HT1080 (cell line): Measurements from ENCODE around the gene ATAD3A. TPM values are rescaled to one million over a fixed set of nuclear protein-coding genes. Genes with fewer than 3 reads are reported as not detected.
"Not testable (repeated sequence)": the region's sequence is repeated elsewhere in the genome, so short reads cannot be mapped to it uniquely, and the experiment has no call there.

Experiments
- DNase-seq: peaks from one replicate; pipeline ENCODE4 v3.0.0-alpha.2; 2015; ENCODE audit warnings: low read depth
- polyA plus RNA-seq, 2 experiments: library from polyadenylated mRNA; depleted of rRNA; stranded (reverse); fragments of >200 nt; gene quantifications; 2 replicates each; pipeline ENCODE4 v1.2.3, GENCODE V29; 2015
- total RNA-seq: library from RNA; depleted of rRNA; stranded (reverse); fragments of >200 nt; shearing (Covaris generic); gene quantifications from 2 replicates; pipeline ENCODE4 v1.2.3, GENCODE V29; 2014; rRNA removed

ATAD3A gene
- total RNA-seq, result 93.9 and 96.6 TPM in 2 replicates
- 41.6 and 53.7 TPM in 2 replicates for polyA plus RNA-seq (2015; cell fraction: cytosol; rRNA removed)
- polyA plus RNA-seq (2015; cell fraction: nucleus; rRNA removed), result 49.3 and 51.8 TPM in 2 replicates

DNA sequence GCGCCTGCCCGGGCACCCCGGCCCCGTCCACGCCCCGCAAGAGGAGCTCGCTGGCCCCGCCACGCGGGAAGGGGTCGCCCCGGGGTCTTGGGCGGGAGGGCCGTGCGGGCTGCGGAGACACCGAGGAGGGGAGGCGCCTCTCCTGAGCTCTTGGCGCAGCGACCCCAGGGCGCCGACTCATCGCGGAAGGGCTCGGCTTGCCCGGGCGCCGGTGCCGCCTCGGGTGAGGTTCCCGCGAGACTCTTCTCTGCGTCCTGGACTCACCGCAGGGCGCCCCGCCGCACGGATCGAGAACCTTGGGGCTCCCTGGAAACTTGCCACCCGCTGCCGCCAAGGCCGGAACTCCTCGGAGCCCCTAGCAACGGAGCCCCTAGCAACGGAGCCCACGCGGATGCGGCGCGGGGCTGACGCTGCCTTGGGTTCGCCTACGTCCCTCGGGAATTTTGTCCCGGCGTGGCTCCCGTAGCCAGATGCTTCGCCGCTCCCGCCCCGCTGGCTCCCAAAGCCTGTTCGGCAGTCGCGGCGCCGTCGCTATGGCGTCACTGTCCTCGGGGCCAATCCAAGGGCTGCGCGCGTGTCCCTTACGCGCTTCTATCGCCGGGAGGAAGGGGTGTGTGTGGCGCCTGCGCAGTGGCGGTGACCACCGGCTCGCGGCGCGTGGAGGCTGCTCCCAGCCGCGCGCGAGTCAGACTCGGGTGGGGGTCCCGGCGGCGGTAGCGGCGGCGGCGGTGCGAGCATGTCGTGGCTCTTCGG lies at the start of gene ATAD3A:
Gene ATAD3A (plus strand): TSS at position 630 of the 753 bp plus-strand sequence. CDS start 107 bp downstream, at position 737.
- peak; percentile 94 for DNase-seq

DNA sequence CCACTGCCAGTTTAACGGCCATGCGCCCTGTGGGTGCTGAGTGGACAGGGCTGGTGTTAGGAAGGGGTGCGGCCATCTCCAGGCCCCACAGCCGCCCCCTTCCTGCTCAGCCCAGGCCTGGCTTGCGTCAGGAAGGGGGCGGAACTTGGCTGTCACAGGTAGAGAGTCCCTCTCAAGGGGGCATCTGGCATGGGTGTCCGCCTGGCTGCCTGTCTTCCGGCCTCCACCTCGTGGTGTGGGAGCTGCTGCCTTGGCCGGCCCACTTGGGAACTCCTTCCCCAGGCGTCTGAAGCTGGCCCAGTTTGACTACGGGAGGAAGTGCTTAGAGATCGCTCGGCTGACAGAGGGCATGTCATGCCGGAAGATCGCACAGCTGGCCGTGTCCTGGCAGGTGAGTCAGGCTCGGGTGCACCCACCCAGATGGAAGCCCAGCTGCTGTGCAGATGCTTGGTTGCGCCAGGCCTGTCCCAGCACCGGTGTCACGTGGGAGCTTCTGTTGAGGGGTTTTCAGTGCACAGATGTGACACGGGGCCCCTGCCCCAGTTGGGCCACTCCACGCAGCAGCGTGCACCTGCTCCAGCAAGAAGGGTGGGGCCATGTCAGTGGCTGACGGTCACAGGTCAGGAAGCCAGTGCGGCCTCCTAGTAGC lies 49.5 kb upstream of the ATAD3A start:
- DNase-seq, result peak; percentile 49

DNA sequence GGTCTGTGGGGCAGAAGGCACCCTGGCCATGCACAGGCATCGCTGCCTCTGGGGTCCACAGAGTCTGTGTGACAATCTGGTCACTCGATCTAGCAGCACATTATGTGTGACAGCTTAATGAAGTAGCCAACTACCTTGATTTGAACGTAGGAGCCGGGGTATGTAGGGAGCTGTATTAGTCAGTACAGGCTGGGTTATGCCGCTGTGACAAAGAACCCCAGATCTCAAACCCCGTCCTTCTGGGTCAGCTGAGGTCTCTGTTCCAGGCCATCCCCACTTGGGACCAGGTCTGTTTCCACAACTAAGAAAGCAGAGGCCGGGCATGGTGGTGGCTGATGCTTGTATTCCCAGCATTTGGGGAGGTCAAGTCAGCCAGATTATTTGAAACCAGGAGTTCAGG lies 48.6 kb upstream of the ATAD3A start:
- DNase-seq, result no peak

DNA sequence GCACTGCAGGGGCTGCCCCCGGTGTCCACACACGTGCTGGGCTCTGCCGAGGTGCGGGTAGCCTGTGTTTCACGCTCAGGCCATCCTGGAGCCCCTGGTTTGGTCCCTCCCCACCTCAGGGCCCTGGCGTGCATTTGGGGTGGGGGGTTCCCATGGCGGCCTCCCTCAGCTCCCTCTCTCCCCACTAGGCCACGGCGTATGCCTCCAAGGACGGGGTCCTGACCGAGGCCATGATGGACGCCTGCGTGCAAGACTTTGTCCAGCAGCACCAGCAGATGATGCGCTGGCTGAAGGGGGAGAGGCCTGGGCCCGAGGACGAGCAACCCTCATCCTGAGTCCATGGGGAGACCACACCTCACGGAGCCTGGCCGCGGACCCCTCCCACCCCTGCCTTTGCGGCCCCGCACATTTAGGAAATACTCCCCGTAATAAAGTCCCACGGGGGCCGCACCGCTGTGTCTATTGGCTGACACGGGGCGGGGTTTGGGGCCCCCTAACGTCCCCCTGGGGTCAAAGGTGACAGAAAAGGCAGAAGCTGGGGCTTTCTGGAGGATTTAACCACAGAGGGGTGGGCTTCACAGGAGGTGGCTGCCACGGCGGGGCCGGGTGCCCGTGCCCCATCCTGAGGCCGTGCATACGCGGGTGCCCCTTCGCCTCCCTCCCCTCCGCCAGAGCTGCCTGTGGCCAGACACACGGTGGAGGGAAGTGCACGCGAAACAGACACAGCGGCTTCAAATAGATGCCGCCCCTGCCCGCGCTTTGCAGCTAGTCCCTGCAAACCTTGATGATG lies 43.6 kb upstream of the ATAD3A start:
- DNase-seq, result not testable (repeated sequence)

DNA sequence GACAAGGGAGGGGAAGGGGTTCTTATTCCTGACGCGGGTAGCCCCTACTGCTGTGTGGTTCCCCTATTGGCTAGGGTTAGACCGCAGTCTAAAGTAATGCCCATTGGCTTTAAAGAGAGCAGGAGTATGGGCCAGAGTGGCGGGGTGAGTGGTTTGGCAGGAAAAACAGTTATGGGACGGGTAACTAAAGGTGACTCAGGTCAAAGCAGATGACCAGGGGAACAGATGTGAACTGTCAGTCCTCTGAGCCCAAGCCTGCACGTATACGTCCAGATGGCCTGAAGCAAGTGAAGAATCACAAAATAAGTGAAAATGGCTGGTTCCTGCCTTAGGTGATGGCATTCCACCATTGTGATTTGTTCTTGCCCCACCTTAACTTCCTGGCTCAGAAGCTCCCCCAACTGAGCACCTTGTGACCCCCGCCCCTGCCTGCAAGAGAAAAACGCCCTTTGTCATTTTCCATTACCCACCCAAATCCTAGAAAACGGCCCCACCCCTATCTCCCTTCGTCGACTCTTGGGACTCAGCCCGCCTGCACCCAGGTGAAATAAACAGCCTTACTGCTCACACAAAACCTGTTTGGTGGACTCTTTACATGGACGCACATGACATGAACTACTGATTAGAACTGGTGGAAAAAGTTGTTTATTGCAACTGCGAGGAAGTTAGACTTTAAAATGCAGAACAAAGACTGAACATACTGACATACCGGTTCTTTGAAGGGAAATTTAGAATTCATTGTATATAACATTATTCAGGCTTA lies 41.2 kb upstream of the ATAD3A start:
- DNase-seq, result no peak

DNA sequence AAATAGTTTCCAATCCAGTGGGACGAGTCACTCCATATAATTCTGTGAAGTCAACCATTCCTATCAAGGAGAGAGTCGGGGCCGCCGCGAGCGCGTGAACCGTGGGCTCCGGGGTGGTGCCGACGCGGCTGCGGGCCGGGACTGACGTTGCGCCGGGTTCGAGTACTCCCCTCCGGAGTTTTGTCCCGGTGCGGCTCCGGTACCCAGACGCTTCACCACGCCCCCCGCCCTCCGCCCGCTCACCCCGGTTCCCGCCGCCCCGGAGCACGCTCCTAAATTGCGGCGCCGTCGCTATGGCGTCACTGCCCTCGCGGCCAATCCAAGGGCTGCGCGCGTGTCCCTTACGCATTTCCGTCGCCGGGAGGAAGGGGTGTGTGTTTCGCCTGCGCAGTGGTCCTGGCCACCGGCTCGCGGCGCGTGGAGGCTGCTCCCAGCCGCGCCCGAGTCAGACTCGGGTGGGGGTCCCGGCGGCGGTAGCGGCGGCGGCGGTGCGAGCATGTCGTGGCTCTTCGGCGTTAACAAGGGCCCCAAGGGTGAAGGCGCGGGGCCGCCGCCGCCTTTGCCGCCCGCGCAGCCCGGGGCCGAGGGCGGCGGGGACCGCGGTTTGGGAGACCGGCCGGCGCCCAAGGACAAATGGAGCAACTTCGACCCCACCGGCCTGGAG lies 40.4 kb upstream of the ATAD3A start, which contains the start of gene ATAD3B:
Gene ATAD3B (plus strand): TSS at position 377 of the 664 bp plus-strand sequence. CDS start 120 bp downstream, at position 497.
- peak; percentile 88 for DNase-seq

DNA sequence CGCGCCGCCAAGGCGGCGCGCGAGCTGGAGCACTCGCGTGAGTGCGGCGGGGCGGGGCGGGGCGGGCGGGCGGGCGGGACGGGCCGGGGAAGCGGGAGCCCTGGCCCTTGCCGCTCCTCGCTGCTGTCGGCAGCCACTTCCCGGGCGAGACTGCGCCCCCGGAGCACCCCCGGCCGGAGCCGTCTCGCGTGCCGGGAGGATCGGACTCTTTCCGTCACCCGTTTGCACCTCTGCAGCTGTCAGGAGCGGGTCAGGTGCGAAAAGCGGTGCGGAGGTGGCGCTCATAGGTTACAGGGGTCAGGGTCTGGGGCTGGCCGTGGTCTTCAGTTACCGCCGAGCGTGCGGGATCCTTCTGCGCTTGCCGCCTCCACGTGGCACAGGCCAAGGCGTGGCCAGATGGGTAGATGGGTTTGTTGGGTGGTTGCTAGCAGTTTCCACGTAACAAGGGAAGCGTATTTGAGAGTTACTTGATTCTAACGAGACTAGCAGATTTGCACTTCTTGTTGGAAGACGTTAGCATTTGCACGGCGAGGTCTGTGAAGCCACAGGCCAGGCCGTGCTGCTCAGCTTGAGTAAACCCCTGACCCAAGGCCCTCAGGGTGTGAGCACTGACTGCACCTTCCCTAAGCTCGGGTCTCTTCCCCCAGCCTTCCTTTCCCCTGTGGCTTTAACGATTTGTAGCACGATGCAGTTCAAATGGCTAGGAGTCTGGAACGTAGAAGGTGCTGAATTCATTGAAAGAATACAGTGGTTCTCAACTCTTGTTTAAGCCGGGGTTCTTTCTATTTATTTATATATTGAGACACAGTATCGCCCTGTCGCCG lies 39.7 kb upstream of the ATAD3A start:
- not testable (repeated sequence) for DNase-seq

DNA sequence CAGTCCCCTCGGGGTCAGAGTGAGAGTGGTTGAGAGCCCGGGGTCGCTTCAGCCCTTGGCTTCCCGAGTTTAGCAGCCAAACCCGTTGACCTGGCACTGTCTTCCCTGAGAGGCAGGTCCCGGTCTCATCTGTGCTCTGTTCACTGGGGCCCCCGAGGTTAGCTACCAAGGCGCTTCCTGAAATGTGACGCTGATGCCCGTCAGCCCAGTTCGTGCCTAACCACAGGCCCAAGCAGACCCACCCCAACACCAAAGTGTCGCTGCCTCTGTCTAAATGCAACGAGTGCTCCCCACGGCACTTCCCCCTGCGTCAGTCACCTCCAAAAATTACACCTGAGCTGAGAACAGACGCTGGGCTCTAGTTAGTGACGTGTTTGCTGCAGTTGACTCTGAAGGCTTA lies 36.0 kb upstream of the ATAD3A start:
- DNase-seq, result not testable (repeated sequence)

DNA sequence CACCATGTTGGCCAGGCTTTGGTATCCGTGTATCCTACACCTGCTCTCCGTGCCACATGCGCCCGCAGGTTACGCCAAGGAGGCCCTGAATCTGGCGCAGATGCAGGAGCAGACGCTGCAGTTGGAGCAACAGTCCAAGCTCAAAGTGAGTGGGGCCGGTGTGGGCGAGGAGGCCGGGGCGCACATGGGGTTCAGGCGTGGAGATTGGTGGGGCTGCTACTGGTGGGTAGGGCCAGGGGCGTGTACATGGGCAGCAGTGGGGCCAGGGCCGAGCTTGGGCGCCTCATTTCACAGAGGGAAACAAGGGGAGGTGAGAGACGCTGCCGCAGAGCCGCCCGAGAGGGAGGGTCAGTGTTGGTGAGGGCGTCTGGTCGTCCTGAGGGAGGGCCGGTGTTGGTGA lies 34.8 kb upstream of the ATAD3A start:
- DNase-seq, result no peak

DNA sequence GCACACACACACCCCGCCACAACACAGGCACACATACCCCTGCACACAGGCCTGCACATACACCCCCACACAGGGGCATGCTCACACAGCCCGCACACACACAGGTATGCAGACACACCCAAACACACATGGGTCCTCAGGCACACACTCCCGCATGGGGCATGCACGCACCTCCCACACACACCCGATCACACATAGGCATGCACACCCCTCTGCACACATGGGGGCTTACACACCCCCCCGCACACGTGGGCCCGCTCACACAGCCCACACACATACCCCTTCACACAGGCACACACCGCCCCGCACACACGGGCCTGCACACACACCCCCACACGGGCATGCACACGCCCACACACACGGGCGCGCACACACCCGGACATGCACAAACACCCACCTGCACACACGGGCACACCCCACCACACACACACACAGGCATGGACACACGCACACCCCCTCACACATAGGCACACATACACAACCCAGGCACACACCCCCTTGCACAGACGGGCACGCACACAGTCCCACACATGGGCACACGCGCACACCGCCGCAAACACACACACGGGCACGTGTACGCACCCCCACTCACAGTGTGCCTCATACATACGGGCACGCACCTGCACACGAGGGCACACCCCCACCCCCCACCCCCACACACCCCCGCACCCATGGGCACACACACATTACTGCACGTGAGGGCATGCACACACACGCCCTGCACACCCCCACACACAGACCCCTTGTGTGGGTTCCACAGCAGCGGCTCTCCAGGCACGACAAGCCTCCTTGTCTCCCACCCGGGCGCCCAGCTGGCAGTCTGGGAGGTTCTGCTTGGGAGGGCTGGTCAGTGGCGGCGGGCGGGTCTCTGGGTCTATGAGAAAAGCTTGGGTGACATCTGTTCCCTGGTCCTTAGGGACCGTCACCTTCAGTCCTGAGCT lies 32.1 kb upstream of the ATAD3A start:
- no peak for DNase-seq

DNA sequence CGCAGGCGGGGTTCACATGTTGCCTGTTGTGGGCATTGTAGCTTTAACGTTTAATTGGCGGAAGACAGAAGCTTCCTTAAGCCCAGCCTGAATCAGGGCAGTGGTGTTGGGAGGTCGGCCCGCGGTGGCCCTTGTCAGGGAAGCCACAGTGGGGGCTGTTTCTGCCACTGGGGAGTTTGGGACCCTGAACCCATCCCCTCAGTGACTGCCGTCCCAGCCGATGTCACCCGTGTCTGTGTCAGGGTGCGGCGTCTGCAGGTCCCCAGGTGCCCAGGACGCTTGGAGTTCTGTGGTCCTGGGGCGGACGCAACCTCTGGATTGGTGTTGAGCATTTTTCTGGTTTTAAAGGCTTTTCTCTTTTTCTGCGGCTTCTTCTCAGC lies 31.5 kb upstream of the ATAD3A start:
- not testable (repeated sequence) for DNase-seq

DNA sequence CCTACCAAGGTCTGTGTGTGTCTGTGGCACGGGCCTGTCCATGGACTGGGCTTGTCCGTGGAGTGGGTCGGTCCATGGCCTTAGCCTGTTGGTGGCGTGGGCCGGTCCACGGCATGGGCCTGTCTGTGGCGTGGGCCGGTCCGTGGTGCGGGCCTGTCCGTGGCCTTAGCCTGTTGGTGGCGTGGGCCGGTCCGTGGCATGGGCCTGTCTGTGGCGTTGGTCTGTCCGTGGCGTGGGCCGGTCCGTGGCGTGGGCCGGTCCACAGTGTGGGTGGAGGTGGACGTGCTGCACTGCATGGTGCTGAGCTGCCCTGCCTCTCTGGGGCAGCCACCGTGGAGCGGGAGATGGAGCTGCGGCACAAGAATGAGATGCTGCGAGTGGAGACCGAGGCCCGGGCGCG lies 30.2 kb upstream of the ATAD3A start:
- DNase-seq, result not testable (repeated sequence)

DNA sequence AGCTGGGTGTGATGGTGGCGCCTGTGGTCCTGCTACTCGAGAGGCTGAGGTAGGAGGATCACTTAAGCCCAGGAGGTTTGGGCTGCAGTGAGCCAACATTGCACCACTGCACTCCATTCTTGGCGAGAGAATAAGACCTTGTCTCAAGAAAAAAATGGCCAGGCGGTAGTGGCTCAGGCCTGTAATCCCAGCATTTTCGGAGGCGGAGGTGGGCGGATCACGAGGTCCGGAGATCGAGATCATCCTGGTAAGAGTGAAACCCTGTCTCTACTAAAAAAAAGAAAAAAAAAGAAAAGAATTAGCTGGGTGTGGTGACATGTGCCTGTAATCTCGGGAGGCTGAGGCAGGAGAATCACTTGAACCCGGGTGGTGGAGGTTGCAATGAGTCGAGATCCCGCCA lies 29.1 kb upstream of the ATAD3A start:
- no peak for DNase-seq

DNA sequence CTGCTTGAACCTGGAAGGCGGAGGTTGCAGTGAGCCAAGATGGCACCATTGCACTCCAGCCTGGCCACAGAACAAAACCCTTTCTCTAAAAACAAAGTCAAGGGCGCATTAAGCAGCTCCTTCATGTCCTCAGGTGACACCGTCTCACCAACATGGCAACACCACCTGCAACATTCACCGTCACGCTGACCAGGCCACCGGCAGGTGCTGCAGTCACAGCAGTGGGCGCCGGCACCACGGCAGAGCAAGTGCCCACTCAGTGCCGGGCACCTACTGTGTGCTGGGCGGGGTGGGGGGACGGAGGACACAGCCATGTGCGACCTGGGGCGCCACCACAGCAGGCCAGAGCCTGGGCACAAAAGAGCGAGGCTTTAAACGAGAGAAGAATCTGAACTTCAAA lies 28.2 kb upstream of the ATAD3A start:
- no peak for DNase-seq

DNA sequence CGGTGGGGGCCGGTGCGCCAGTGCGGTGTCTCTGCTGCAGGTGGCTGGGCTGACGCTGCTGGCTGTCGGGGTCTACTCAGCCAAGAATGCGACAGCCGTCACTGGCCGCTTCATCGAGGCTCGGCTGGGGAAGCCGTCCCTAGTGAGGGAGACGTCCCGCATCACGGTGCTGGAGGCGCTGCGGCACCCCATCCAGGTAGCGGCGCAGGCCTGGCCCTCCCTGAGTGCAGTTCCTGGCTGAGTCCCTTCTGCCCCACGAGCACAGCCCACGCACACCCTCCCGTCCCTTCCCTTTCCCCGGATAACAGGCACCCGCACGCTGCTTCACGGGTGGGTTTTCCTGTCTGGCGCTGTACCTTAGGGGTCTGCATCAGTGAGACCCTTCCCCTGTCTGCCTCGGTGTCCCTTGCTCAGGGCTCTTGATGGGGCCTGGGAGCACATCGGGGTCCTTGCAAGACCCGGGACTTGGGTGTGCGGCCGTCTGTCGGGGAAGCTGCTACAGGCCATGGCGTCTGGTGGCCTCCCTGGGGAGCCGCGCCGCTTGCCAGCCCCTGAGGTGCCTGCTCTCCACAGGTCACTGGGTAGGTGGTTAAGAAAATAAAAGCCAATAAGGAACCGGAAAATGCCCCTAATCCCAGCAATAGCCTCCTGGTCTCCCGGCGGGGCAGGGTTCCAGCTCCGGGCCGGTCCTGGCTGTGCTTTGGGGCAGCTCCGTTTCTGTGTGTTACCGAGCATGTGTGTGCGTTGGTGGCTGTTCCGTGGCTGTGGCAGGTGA lies 26.8 kb upstream of the ATAD3A start:
- DNase-seq, result not testable (repeated sequence)

DNA sequence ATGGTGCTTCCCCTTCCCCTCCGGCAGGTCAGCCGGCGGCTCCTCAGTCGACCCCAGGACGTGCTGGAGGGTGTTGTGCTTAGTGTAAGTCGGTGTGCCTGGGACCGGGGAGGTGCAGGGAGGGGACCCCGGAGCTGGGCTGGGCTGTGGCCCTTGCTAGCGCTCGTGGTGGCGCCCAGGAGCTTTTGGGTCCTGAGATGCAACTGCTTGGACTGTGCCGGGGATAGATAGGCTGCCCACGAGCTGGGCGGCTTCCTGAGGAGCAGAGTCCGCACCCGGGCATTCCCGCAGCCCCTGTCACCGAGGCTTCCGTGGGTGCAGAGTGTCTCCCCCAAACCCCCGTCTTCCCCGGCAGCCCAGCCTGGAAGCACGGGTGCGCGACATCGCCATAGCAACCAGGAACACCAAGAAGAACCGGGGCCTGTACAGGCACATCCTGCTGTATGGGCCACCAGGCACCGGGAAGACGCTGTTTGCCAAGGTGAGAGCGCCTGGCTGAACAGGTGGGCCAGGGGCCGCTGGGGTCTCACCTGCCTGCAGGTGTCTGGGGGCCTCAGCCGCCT lies 26.1 kb upstream of the ATAD3A start:
- not testable (repeated sequence) for DNase-seq

DNA sequence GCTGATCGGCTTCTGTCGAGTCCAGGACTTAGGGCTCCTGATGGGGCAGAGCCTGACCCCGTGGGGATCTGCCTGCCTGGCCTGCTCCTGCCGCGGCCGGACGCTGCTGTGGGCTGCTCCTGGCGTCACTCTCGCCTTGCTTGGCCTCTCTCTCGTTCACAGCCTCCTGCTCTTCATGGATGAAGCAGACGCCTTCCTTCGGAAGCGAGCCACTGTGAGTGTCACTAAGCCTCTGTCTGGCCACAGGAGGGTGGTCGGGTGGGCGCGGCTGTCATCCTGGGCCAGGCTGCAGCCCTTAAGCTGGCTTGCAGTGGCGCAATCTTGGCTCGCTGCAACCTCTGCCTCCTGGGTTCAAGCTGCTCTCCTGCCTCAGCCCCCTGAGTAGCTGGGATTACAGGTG lies 24.3 kb upstream of the ATAD3A start:
- DNase-seq, result no peak
